H1 (cell line): ENCODE data around the gene WWC2. TPM values are rescaled to one million over a fixed set of nuclear protein-coding genes. Genes with fewer than 3 reads are reported as not detected.

Source experiments
- CTCF ChIA-PET: fragments of 300-600 bp; sonication (Branson Sonifier 250); formaldehyde crosslinking; loops from one replicate; lab custom pipeline; 2021; ENCODE audit not compliant: partially characterized antibody; lab: Charles Lee
- POLR2A ChIA-PET: fragments of 300-600 bp; sonication (Branson Sonifier 250); formaldehyde crosslinking; loops from one replicate; lab custom pipeline; 2021; ENCODE audit warnings: inconsistent platforms; ENCODE audit not compliant: partially characterized antibody; lab: Charles Lee
- DNase-seq, 2 experiments: peaks; one replicate each; pipeline versions ENCODE4 v3.0.0 to v3.0.0-alpha.2; 2010 to 2022; ENCODE audit warnings: low spot score in 2 of 2, low read depth in 1 of 2, mixed read lengths in 1 of 2
- FAIRE-seq: peaks from 2 replicates; lab custom pipeline; 2011; peaks lifted over from hg19 to GRCh38; lab: Jason Lieb, UNC
- H2AFZ ChIP-seq: 2 replicates; pipeline ENCODE4 v1.8.1; 2012; ENCODE audit warnings: low read length, inconsistent platforms
- H2AK5ac ChIP-seq: 2 replicates; pipeline ENCODE4 v1.6.1; 2013; ENCODE audit warnings: low read depth, low read length
- H2BK120ac ChIP-seq: replicated peaks from 2 replicates; pipeline ENCODE3; 2013; ENCODE audit warnings: low read depth, low read length, inconsistent platforms
- H2BK12ac ChIP-seq: 2 replicates; pipeline ENCODE4 v1.6.1; 2013; ENCODE audit warnings: low read depth, low read length
- H2BK15ac ChIP-seq: 2 replicates; pipeline ENCODE4 v1.6.1; 2013; ENCODE audit warnings: low read length
- H2BK20ac ChIP-seq: 2 replicates; pipeline ENCODE4 v1.6.1; 2013; ENCODE audit warnings: low read length
- H2BK5ac ChIP-seq: 2 replicates; pipeline ENCODE4 v1.6.1; 2013; ENCODE audit warnings: low read depth, low read length
- H3K14ac ChIP-seq: 2 replicates; pipeline ENCODE4 v1.6.1; 2013; ENCODE audit warnings: inconsistent platforms; ENCODE audit not compliant: insufficient read length
- H3K18ac ChIP-seq: 2 replicates; pipeline ENCODE4 v1.6.1; 2013; ENCODE audit warnings: low read length; ENCODE audit errors: extremely low read depth
- H3K23ac ChIP-seq: 2 replicates; pipeline ENCODE4 v1.6.1; 2013; ENCODE audit warnings: inconsistent platforms; ENCODE audit not compliant: insufficient read length
- H3K23me2 ChIP-seq: 2 replicates; pipeline ENCODE4 v1.6.1; 2013; ENCODE audit warnings: low read depth, low read length
- H3K27ac ChIP-seq: 2 replicates; pipeline ENCODE4 v1.6.1; 2011; ENCODE audit warnings: low read depth, low read length, inconsistent platforms
- H3K27me3 ChIP-seq, 4 experiments: replicated peaks in 1 of 4; 1 replicate in 1 of 4; 2 replicates in 3 of 4; pipeline versions ENCODE4 v1.6.1 to v1.8.1; 2011 to 2013; ENCODE audit warnings: low read length in 3 of 4, mild to moderate bottlenecking in 3 of 4, inconsistent platforms in 2 of 4, mixed read lengths in 2 of 4, moderate library complexity in 1 of 4; ENCODE audit not compliant: control insufficient read depth in 3 of 4, insufficient read depth in 3 of 4; ENCODE audit errors: extremely low read depth in 1 of 4
- H3K36me3 ChIP-seq, 4 experiments: 2 replicates each; pipeline versions ENCODE4 v1.6.1 to v1.8.1; 2011 to 2013; ENCODE audit warnings: mild to moderate bottlenecking in 4 of 4, low read length in 3 of 4, moderate library complexity in 2 of 4, control low read depth in 1 of 4, inconsistent platforms in 1 of 4; ENCODE audit not compliant: insufficient read depth in 4 of 4, control insufficient read depth in 2 of 4
- H3K4ac ChIP-seq: replicated peaks from 2 replicates; pipeline ENCODE3; 2013; ENCODE audit warnings: low read length, low read depth, mixed read lengths, inconsistent platforms; ENCODE audit not compliant: insufficient read length
- H3K4me1 ChIP-seq, 4 experiments: replicated peaks in 1 of 4; 1 replicate in 1 of 4; 2 replicates in 3 of 4; pipeline versions ENCODE4 v1.6.1 to v1.8.1; 2011 to 2013; ENCODE audit warnings: low read length in 3 of 4, inconsistent platforms in 2 of 4, mixed read lengths in 1 of 4; ENCODE audit not compliant: insufficient read depth in 4 of 4, control insufficient read depth in 3 of 4
- H3K4me2 ChIP-seq, 2 experiments: 2 replicates each; pipeline versions ENCODE4 v1.6.1 to v1.8.1; 2011 to 2013; ENCODE audit warnings: low read depth in 2 of 2, low read length in 2 of 2, control low read depth in 1 of 2, inconsistent platforms in 1 of 2, mild to moderate bottlenecking in 1 of 2; ENCODE audit not compliant: insufficient read depth in 1 of 2
- H3K4me3 ChIP-seq, 4 experiments: fragments of 200-600, 300-600 bp in 1 of 4; sonication (generic), shearing (Covaris generic), sonication (Bioruptor Twin) in 1 of 4; 2 replicates each; pipeline versions ENCODE4 v1.5.1 to v1.8.1; 2011 to 2016; ENCODE audit warnings: low read length in 4 of 4, low read depth in 3 of 4, control low read depth in 2 of 4, inconsistent platforms in 2 of 4, mild to moderate bottlenecking in 2 of 4, mixed read lengths in 1 of 4, moderate library complexity in 1 of 4; ENCODE audit not compliant: insufficient read depth in 2 of 4; ENCODE audit errors: extremely low read depth in 1 of 4
- H3K56ac ChIP-seq: replicated peaks from 2 replicates; pipeline ENCODE3; 2013; ENCODE audit warnings: low read depth, mild to moderate bottlenecking, mixed read lengths, low read length, inconsistent platforms; ENCODE audit not compliant: insufficient read length
- H3K79me1 ChIP-seq: 2 replicates; pipeline ENCODE4 v1.6.1; 2013; ENCODE audit warnings: low read depth, low read length, control low read depth
- H3K79me2 ChIP-seq, 2 experiments: 2 replicates each; pipeline versions ENCODE4 v1.6.1 to v1.8.1; 2012 to 2013; ENCODE audit warnings: low read length in 2 of 2, mild to moderate bottlenecking in 2 of 2, inconsistent platforms in 1 of 2; ENCODE audit not compliant: insufficient read depth in 2 of 2, control insufficient read depth in 1 of 2
- H3K9ac ChIP-seq, 4 experiments: replicated peaks in 1 of 4; 1 replicate in 1 of 4; 2 replicates in 3 of 4; pipeline versions ENCODE4 v1.6.1 to v1.8.1; 2011 to 2013; ENCODE audit warnings: low read depth in 3 of 4, low read length in 3 of 4, control low read depth in 2 of 4, mild to moderate bottlenecking in 2 of 4, moderate library complexity in 2 of 4, inconsistent platforms in 1 of 4; ENCODE audit errors: extremely low read depth in 1 of 4
- H3K9me3 ChIP-seq, 2 experiments: 2 replicates each; pipeline versions ENCODE4 v1.6.1 to v1.8.1; 2012 to 2013; ENCODE audit warnings: mild to moderate bottlenecking in 2 of 2, moderate library complexity in 2 of 2, control low read depth in 1 of 2, inconsistent platforms in 1 of 2, low read depth in 1 of 2, low read length in 1 of 2, mixed read lengths in 1 of 2; ENCODE audit not compliant: insufficient read depth in 2 of 2
- H4K20me1 ChIP-seq, 2 experiments: replicated peaks in 1 of 2; 2 replicates each; pipeline versions ENCODE3 to v1.8.1; 2011 to 2013; ENCODE audit warnings: inconsistent platforms in 2 of 2, low read length in 2 of 2, mild to moderate bottlenecking in 1 of 2; ENCODE audit not compliant: insufficient read depth in 2 of 2, control insufficient read depth in 1 of 2
- H4K5ac ChIP-seq: 2 replicates; pipeline ENCODE4 v1.6.1; 2013; ENCODE audit warnings: low read length, low read depth, mixed read lengths, inconsistent platforms; ENCODE audit not compliant: insufficient read length
- H4K8ac ChIP-seq: 2 replicates; pipeline ENCODE4 v1.8.0; 2013; ENCODE audit warnings: mild to moderate bottlenecking, moderate library complexity, low read length, inconsistent platforms; ENCODE audit not compliant: insufficient read depth; ENCODE audit errors: extremely low read depth
- H4K91ac ChIP-seq: replicated peaks from 2 replicates; pipeline ENCODE3; 2013; ENCODE audit warnings: low read length, mixed read lengths, inconsistent platforms; ENCODE audit not compliant: insufficient read length
- BACH1 ChIP-seq: IDR thresholded peaks from 2 replicates; pipeline ENCODE4 v1.6.1; 2012; ENCODE audit warnings: low read length, improper control_type of control experiment
- KDM4A ChIP-seq: IDR thresholded peaks from one replicate; pipeline ENCODE4 v1.7.1; 2012; ENCODE audit warnings: low read depth, mild to moderate bottlenecking, moderate library complexity, low read length, inconsistent platforms; ENCODE audit not compliant: severe bottlenecking
- MAFK ChIP-seq: IDR thresholded peaks from 2 replicates; pipeline ENCODE4 v1.6.1; 2012; ENCODE audit warnings: low read depth, mild to moderate bottlenecking, improper control_type of control experiment, low read length
- PHF8 ChIP-seq: fragments of 200-600 bp; sonication (generic); conservative IDR thresholded peaks from 2 replicates; pipeline ENCODE4 v1.7.1; 2012; ENCODE audit warnings: low read depth, mild to moderate bottlenecking, inconsistent platforms, low read length, moderate library complexity
- POLR2A ChIP-seq, 2 experiments: IDR thresholded peaks; 1 replicate in 1 of 2; 2 replicates in 1 of 2; pipeline ENCODE4 v1.6.1; 2011; ENCODE audit warnings: low read depth in 2 of 2, low read length in 2 of 2, mild to moderate bottlenecking in 2 of 2; ENCODE audit errors: control extremely low read depth in 1 of 2
- SAP30 ChIP-seq: fragments of 300-600 bp; sonication (generic); IDR thresholded peaks from 2 replicates; pipeline ENCODE4 v1.7.1; 2012; ENCODE audit warnings: low read length, moderate library complexity, mild to moderate bottlenecking, inconsistent platforms; ENCODE audit not compliant: insufficient read depth, insufficient replicate concordance
- SIRT6 ChIP-seq: IDR thresholded peaks from one replicate; pipeline ENCODE4 v1.7.1; 2012; ENCODE audit warnings: low read length, inconsistent platforms
- SP1 ChIP-seq: IDR thresholded peaks from 2 replicates; pipeline ENCODE4 v1.6.1; 2011; ENCODE audit warnings: low read depth, low read length
- SP4 ChIP-seq: IDR thresholded peaks from 2 replicates; pipeline ENCODE4 v1.6.1; 2012; ENCODE audit warnings: low read length, inconsistent platforms
- TAF1 ChIP-seq: IDR thresholded peaks from 2 replicates; pipeline ENCODE4 v1.6.1; 2011; ENCODE audit warnings: mild to moderate bottlenecking, low read depth, low read length
- TAF7 ChIP-seq: optimal IDR thresholded peaks from 2 replicates; pipeline ENCODE3; 2011; ENCODE audit warnings: low read depth, mild to moderate bottlenecking, inconsistent platforms, low read length, moderate library complexity, borderline replicate concordance
- TEAD4 ChIP-seq: IDR thresholded peaks from 2 replicates; pipeline ENCODE4 v1.6.1; 2012; ENCODE audit warnings: low read depth, low read length, inconsistent platforms, mixed read lengths
- WGBS, 2 experiments: shearing (Covaris generic) in 1 of 2; methylation state at CpG; one replicate each; pipeline versions ENCODE4 v1.1.6 to v1.1.7; 2013 to 2015; ENCODE audit warnings: low lambda C conversion rate in 2 of 2, mixed read lengths in 2 of 2, inconsistent platforms in 1 of 2, low coverage in 1 of 2, missing lambda C conversion rate in 1 of 2; ENCODE audit not compliant: insufficient replicate concordance in 2 of 2, insufficient coverage in 1 of 2, insufficient read length in 1 of 2; ENCODE audit errors: extremely low coverage in 1 of 2, missing lambda C conversion rate in 1 of 2; 5-methylcytosine and 5-hydroxymethylcytosine counted together
- polyA plus RNA-seq, 7 experiments: library from polyadenylated mRNA; depleted of rRNA in 3 of 7; stranded (reverse) in 5 of 7; unstranded in 2 of 7; fragments of >200 nt in 5 of 7; fragments of 200-250 nt in 2 of 7; gene quantifications; 1 replicate in 5 of 7; 2 replicates in 1 of 7; 4 replicates in 1 of 7; pipeline versions ENCODE4 v1.2.1 to v1.2.3, GENCODE V29; 2011 to 2013; ENCODE audit warnings: missing spikeins in 2 of 7, mixed read lengths in 2 of 7
- total RNA-seq: library from RNA; stranded (reverse); fragmentation: NEBNext Ultra II Directional; extraction: Animal tissue kit (Norgen Biotek cat#: 25700); gene quantifications from 2 replicates; pipeline ENCODE4 v1.2.1, GENCODE V29; 2021
- TF ChIP-seq, protein P1 (sequence below): IDR thresholded peaks from 2 replicates; pipeline ENCODE4 v1.6.1; 2011; ENCODE audit warnings: low read depth, mild to moderate bottlenecking, low read length; ENCODE audit not compliant: insufficient read depth

Gene WWC2
- total and polyA plus RNA-seq, 2 of the 8 experiments (the other 6 are each of a cell fraction or from before 2014, with no cell fraction given): 17.6 to 135 TPM

DNA sequence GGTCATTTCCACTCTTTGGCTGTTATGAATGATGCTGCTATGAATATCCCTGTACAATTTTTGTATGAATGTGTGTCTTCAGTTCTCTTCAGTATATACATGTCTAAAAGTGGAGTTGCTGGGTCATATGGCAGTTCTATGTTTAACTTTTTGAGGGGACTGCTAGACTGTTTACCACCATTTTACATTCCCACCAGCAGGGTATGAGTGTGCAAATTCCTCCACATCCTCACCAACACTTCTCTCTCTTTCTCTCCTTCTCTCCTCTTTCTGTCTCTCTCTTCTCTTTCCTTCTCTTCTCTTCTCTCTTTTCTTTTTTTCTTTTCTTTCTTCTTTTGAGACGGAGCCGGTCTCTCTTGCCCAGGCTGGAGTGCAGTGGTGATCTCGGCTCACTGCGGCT is 7.8 kb downstream of the WWC2 start:
- Histone ChIP-seq H3K79me1 (peaks cover 2% of the 10 kb centered on the region; the same call in 1 of the 2 replicates), H3K23ac (no peak overlapping the region), H3K27ac (no peak overlapping the region), H4K20me1 (peaks cover 6 to 8% of the 10 kb centered on the region in 2 experiments), H3K79me2 (peaks cover 53 to 100% of the 10 kb centered on the region in 2 experiments), H3K4me1 (peaks cover 2 to 32% (median 15%) of the 10 kb centered on the region in 4 experiments; a peak in 6 of 7 replicates), H2BK120ac (no peak overlapping the region), H3K23me2 (0 out of 2 replicates have a peak, but pooled peaks cover 2% of the 10 kb centered on the region), H4K91ac (peak overlapping the region; percentile 37), H3K4me2 (no peak overlapping the region), H3K14ac (no peak overlapping the region), H2BK5ac (no peak overlapping the region), H3K18ac (no peak overlapping the region), H3K4me3 (no peak overlapping the region), H4K8ac (no peak overlapping the region), H3K36me3 (no peaks in the 10 kb centered on the region; a peak in 1 of 8 replicates), H2BK20ac (no peak overlapping the region), H3K56ac (no peak overlapping the region), H3K9me3 (no peaks in the 10 kb centered on the region), H2BK12ac (no peak overlapping the region), H3K9ac (no peak overlapping the region), H4K5ac (no peak overlapping the region), H2AFZ (no peak overlapping the region), H3K4ac (no peak overlapping the region), H2AK5ac (no peak overlapping the region), H2BK15ac (no peak overlapping the region), H3K27me3 (no peaks in the 10 kb centered on the region)
- ChIA-PET POLR2A (interaction anchor here (1.3 to 3.5 kb wide), 3 partner anchors 9 to 16 kb away, joined by 3 to 19 read pairs (median 6); partner anchors contain the start of gene WWC2), CTCF (interaction anchor here (1.5 to 2.7 kb wide), 2 partner anchors 33 kb away, joined by 6 to 13 read pairs; no protein-coding TSS in a partner anchor)
- WGBS, 2 experiments: 91% methylated on average over 4 of the region's 4 CpGs; no CpG with 5 or more reads in 1 of the 2 experiments
- DNase-seq (no peak), FAIRE-seq (no peak)
- TF ChIP-seq SP1 (no peak), TAF7 (no peak), POLR2A (IDR thresholded peaks at IDR 0.05; ENCODE audit: control extremely low read depth in 1 of 2, low read depth in 2 of 2, low read length in 2 of 2) (no peak), SP4 (no peak), MAFK (peak; percentile 51; the same call in 1 of the 2 replicates), TEAD4 (peak; percentile 83), PHF8 (no peak), TAF1 (no peak), BACH1 (0 out of 2 replicates have a peak, but pooled peaks have one; percentile 39), KDM4A (no peak), SIRT6 (no peak), SAP30 (no peak)
- TF ChIP-seq, protein P1, sequence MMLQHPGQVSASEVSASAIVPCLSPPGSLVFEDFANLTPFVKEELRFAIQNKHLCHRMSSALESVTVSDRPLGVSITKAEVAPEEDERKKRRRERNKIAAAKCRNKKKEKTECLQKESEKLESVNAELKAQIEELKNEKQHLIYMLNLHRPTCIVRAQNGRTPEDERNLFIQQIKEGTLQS: no peak
